Neural progenitor cell (in vitro differentiated cells): ENCODE data around the gene WDR72. TPM values are rescaled to one million over a fixed set of nuclear protein-coding genes. Genes with fewer than 3 reads are reported as not detected.

Source experiments
- DNase-seq: peaks from one replicate; pipeline ENCODE4 v3.0.0-alpha.2; 2016; ENCODE audit warnings: low spot score
- H2AFZ ChIP-seq: fragments of 200-600 bp; sonication (generic); replicated peaks from 2 replicates; pipeline ENCODE4 v1.6.1; 2016; ENCODE audit warnings: antibody characterized with exemption
- H3F3A ChIP-seq: fragments of 200-600 bp; sonication (generic); 2 replicates; pipeline ENCODE4 v1.6.1; 2016; ENCODE audit warnings: antibody characterized with exemption, low read depth
- H3K27ac ChIP-seq: fragments of 200-600 bp; sonication (generic); 2 replicates; pipeline ENCODE4 v1.5.1; 2016; ENCODE audit warnings: mild to moderate bottlenecking
- H3K27me3 ChIP-seq: fragments of 200-600 bp; sonication (generic); 2 replicates; pipeline ENCODE4 v1.6.1; 2016; ENCODE audit warnings: mild to moderate bottlenecking, moderate library complexity
- H3K36me3 ChIP-seq: fragments of 200-600 bp; sonication (generic); 2 replicates; pipeline ENCODE4 v1.5.1; 2016
- H3K4me1 ChIP-seq: fragments of 200-600 bp; sonication (generic); 2 replicates; pipeline ENCODE4 v1.6.1; 2016; ENCODE audit warnings: mixed run types
- H3K4me2 ChIP-seq: fragments of 200-600 bp; sonication (generic); 2 replicates; pipeline ENCODE4 v1.6.1; 2016
- H3K4me3 ChIP-seq: fragments of 200-600 bp; sonication (generic); 2 replicates; pipeline ENCODE4 v1.5.1; 2016
- H3K79me2 ChIP-seq: fragments of 200-600 bp; sonication (generic); 2 replicates; pipeline ENCODE4 v1.6.1; 2016; ENCODE audit warnings: low read depth
- H3K9ac ChIP-seq: fragments of 200-600 bp; sonication (generic); 2 replicates; pipeline ENCODE4 v1.6.1; 2016
- H3K9me3 ChIP-seq: fragments of 200-600 bp; sonication (generic); 2 replicates; pipeline ENCODE4 v1.5.1; 2016; ENCODE audit warnings: low read depth
- H4K20me1 ChIP-seq: fragments of 200-600 bp; sonication (generic); 2 replicates; pipeline ENCODE4 v1.6.1; 2016; ENCODE audit warnings: low read depth
- H3K27ac Mint-ChIP-seq: 3 replicates; pipeline ENCODE4 v1.8.0; 2021; ENCODE audit warnings: mixed read lengths
- H3K27me3 Mint-ChIP-seq: 2 replicates; pipeline ENCODE4 v1.8.0; 2022; ENCODE audit warnings: low read depth, mild to moderate bottlenecking, inconsistent platforms, moderate library complexity, mixed read lengths; ENCODE audit not compliant: insufficient read depth
- H3K36me3 Mint-ChIP-seq: 3 replicates; pipeline ENCODE4 v1.8.0; 2021; ENCODE audit warnings: mixed read lengths
- H3K4me1 Mint-ChIP-seq: 3 replicates; pipeline ENCODE4 v1.8.0; 2021; ENCODE audit warnings: mixed read lengths
- H3K4me3 Mint-ChIP-seq: 3 replicates; pipeline ENCODE4 v1.8.0; 2021; ENCODE audit warnings: mild to moderate bottlenecking, moderate library complexity, mixed read lengths
- H3K9me3 Mint-ChIP-seq: 3 replicates; pipeline ENCODE4 v1.8.0; 2020; ENCODE audit warnings: mixed read lengths
- CTCF ChIP-seq: fragments of 200-600 bp; sonication (generic); IDR thresholded peaks from 2 replicates; pipeline ENCODE4 v1.5.1; 2017; ENCODE audit warnings: antibody characterized with exemption, mild to moderate bottlenecking
- EZH2 ChIP-seq: fragments of 200-600 bp; sonication (generic); IDR thresholded peaks from 2 replicates; pipeline ENCODE4 v1.6.1; 2017; ENCODE audit warnings: antibody characterized with exemption, mild to moderate bottlenecking, moderate library complexity
- EZH2phosphoT487 ChIP-seq: fragments of 200-600 bp; sonication (generic); IDR thresholded peaks from 2 replicates; pipeline ENCODE4 v1.6.1; 2017; ENCODE audit warnings: antibody characterized with exemption
- total RNA-seq: library from RNA; depleted of rRNA; stranded (reverse); fragments of >200 nt; gene quantifications from 2 replicates; pipeline ENCODE4 v1.2.3, GENCODE V29; 2015; ENCODE audit warnings: low replicate concordance

Gene WDR72
- total RNA-seq, 1 donor from 2014 or later, result 4.6 TPM

GRCh38 chr15:53739187-53739586, 20.3 kb downstream of the WDR72 start:
- no peak overlapping the region for H3K27ac Mint-ChIP-seq
- TF ChIP-seq EZH2phosphoT487 (no peak), CTCF (no peak), EZH2 (no peak)

DNA sequence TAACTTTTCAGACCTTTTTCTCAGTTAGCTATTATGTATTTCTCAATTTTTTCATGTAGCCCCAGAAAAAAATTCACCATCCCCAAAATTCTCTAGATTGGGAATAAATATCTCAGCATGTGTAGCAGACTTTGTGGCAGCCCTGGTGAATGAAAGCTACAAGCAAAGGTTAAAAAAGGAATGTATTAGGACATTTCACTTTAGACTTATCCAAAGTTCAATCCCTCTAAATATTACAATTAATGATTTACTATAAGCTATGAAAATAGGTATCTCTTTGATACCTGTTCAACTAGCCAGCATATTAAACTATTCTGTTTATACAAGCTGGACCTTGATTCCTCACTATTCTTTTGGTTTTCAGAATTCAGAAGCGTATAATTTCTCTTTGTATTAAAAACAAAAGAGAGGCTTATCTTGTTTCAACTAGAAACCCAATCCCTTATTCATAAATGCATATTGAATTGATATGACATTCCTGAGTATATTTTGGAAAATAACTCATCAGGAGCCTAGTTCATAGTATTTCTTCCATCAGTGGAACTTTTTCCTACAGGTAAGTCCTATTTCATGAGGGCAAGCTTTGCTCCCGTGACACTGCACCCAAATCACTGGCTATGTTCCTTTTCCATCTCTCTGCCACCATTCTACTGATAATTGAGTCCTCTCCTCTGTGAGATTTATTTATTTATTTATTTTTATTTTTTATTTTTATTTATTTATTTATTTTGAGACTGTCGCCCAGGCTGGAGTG, 38.0 kb downstream of the WDR72 start:
- H3K9me3 Mint-ChIP-seq, result no peaks in the 10 kb centered on the region
- no peaks in the 10 kb centered on the region for H3K36me3 Mint-ChIP-seq
- TF ChIP-seq EZH2phosphoT487, result no peak
- no peak for TF ChIP-seq EZH2
- TF ChIP-seq CTCF, result no peak
- Histone ChIP-seq H3K27me3 (no peaks in the 10 kb centered on the region), H2AFZ (no peak overlapping the region), H3K79me2 (no peaks in the 10 kb centered on the region), H3K4me1 (no peaks in the 10 kb centered on the region), H3K9ac (no peak overlapping the region), H3K27ac (no peak overlapping the region), H3K4me3 (no peak overlapping the region), H3F3A (no peaks in the 10 kb centered on the region), H3K4me2 (no peak overlapping the region), H3K9me3 (no peaks in the 10 kb centered on the region), H4K20me1 (no peaks in the 10 kb centered on the region), H3K36me3 (no peaks in the 10 kb centered on the region)
- no peaks in the 10 kb centered on the region for H3K27me3 Mint-ChIP-seq
- no peak overlapping the region for H3K27ac Mint-ChIP-seq
- peaks cover 4% of the 10 kb centered on the region for H3K4me1 Mint-ChIP-seq
- no peak overlapping the region for H3K4me3 Mint-ChIP-seq
- no peak for DNase-seq

More at GRCh38 chr15:53739187-53739586, 20.3 kb downstream of the WDR72 start:
- Histone ChIP-seq H3K4me2 (no peak overlapping the region), H3K79me2 (no peaks in the 10 kb centered on the region), H3F3A (no peaks in the 10 kb centered on the region), H3K4me1 (no peaks in the 10 kb centered on the region), H3K27ac (no peak overlapping the region), H3K27me3 (no peaks in the 10 kb centered on the region), H3K36me3 (no peaks in the 10 kb centered on the region), H3K4me3 (no peak overlapping the region), H3K9me3 (no peaks in the 10 kb centered on the region), H2AFZ (no peak overlapping the region), H3K9ac (no peak overlapping the region), H4K20me1 (no peaks in the 10 kb centered on the region)
- Mint-ChIP-seq H3K9me3 (no peaks in the 10 kb centered on the region), H3K4me1 (peaks cover 3% of the 10 kb centered on the region), H3K36me3 (no peaks in the 10 kb centered on the region), H3K27me3 (no peaks in the 10 kb centered on the region), H3K4me3 (no peak overlapping the region)
- no peak for DNase-seq

GRCh38 chr15:53716909-53717876, 42.3 kb downstream of the WDR72 start:
- Histone ChIP-seq H3K4me3 (no peak overlapping the region), H3K4me2 (no peak overlapping the region), H3K9ac (no peak overlapping the region), H3K4me1 (no peaks in the 10 kb centered on the region), H3K27me3 (no peaks in the 10 kb centered on the region), H3K36me3 (no peaks in the 10 kb centered on the region), H3K9me3 (no peaks in the 10 kb centered on the region), H4K20me1 (no peaks in the 10 kb centered on the region), H3K79me2 (no peaks in the 10 kb centered on the region), H3K27ac (no peak overlapping the region), H3F3A (no peaks in the 10 kb centered on the region), H2AFZ (peak overlapping the region; percentile 1)
- H3K9me3 Mint-ChIP-seq, result no peaks in the 10 kb centered on the region
- H3K4me3 Mint-ChIP-seq, result no peak overlapping the region
- peaks cover 11% of the 10 kb centered on the region for H3K4me1 Mint-ChIP-seq
- no peaks in the 10 kb centered on the region for H3K36me3 Mint-ChIP-seq
- DNase-seq, result peak; percentile 36
- no peaks in the 10 kb centered on the region for H3K27me3 Mint-ChIP-seq
- no peak for TF ChIP-seq EZH2phosphoT487
- peak; percentile 59 for TF ChIP-seq CTCF
- no peak overlapping the region for H3K27ac Mint-ChIP-seq
